ENCODE data around the gene ATRNL1.

DNA sequence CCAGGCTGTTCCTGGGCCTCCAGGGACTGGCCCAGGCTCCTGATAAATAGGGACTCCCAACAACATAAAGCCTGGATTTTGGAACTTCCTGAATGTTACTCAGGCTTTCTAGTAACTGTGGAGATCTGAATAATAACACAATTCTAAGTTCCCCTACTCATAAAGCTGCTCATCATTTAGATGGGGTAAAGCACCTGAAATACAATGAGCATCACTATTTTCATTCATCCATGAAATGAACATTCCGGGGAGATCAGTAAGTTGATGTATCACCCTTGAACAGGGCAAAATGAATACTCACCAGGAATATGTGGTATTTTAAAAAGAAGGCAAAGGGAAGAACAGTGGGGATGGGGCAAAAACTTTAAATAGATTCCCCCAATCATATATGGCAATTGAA, 48.3 kb upstream of the ATRNL1 start:
- TF ChIP-seq, protein P1, sequence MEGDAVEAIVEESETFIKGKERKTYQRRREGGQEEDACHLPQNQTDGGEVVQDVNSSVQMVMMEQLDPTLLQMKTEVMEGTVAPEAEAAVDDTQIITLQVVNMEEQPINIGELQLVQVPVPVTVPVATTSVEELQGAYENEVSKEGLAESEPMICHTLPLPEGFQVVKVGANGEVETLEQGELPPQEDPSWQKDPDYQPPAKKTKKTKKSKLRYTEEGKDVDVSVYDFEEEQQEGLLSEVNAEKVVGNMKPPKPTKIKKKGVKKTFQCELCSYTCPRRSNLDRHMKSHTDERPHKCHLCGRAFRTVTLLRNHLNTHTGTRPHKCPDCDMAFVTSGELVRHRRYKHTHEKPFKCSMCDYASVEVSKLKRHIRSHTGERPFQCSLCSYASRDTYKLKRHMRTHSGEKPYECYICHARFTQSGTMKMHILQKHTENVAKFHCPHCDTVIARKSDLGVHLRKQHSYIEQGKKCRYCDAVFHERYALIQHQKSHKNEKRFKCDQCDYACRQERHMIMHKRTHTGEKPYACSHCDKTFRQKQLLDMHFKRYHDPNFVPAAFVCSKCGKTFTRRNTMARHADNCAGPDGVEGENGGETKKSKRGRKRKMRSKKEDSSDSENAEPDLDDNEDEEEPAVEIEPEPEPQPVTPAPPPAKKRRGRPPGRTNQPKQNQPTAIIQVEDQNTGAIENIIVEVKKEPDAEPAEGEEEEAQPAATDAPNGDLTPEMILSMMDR (IDR thresholded peaks at IDR 0.05; ENCODE audit: low read length): no peak
- TF ChIP-seq EZH2 (optimal IDR thresholded peaks at IDR 0.05; ENCODE audit: low read depth, low read length): no peak

Data from MM.1S (cell line).